GM12878 (cell line): ENCODE data around the gene SAMHD1. TPM values are rescaled to one million over a fixed set of nuclear protein-coding genes. Genes with fewer than 3 reads are reported as not detected.

Source experiments
- ATAC-seq: fragments of 200-7000 bp; cut with Tn5 transposase; 3 replicates; pipeline ENCODE4 v1.9.1; 2020; ENCODE audit warnings: mild to moderate bottlenecking, moderate library complexity
- BruUV-seq: library from RNA; stranded (reverse); fragments of 400-500 nt; replicated peaks from 2 replicates; lab custom pipeline; 2021; lab: Mats Ljungman, UMichigan
- CTCF ChIA-PET: fragments of 300-600 bp; sonication (Branson Sonifier 250); formaldehyde crosslinking; extraction: SDS; loops from one replicate; lab custom pipeline; 2021; ENCODE audit warnings: inconsistent platforms; lab: Yijun Ruan, JAX
- POLR2A ChIA-PET: fragments of 350-600 bp; formaldehyde crosslinking; extraction: SDS; loops from one replicate; lab custom pipeline; 2021; ENCODE audit warnings: inconsistent platforms; lab: Charles Lee
- RAD21 ChIA-PET: fragments of 300-600 bp; sonication (Branson Sonifier 250); formaldehyde crosslinking; loops from one replicate; lab custom pipeline; 2023; ENCODE audit warnings: antibody characterized with exemption; ENCODE audit not compliant: unreplicated experiment; lab: Charles Lee
- SMC1A ChIA-PET: fragments of 300-600 bp; sonication (Branson Sonifier 250); formaldehyde crosslinking; loops from one replicate; lab custom pipeline; 2023; ENCODE audit not compliant: unreplicated experiment, uncharacterized antibody; lab: Charles Lee
- DNase-seq: peaks from one replicate; pipeline ENCODE4 v3.0.0-alpha.2; 2011; ENCODE audit warnings: low read depth, low spot score
- FAIRE-seq: peaks from 3 replicates; lab custom pipeline; 2011; peaks lifted over from hg19 to GRCh38; lab: Jason Lieb, UNC
- H2AFZ ChIP-seq: 2 replicates; pipeline ENCODE4 v1.6.0; 2011; ENCODE audit warnings: low read depth, low read length, control low read depth; ENCODE audit not compliant: control insufficient read depth
- H3K27ac ChIP-seq: 2 replicates; pipeline ENCODE4 v1.5.1; 2011; ENCODE audit warnings: control low read depth; ENCODE audit not compliant: control insufficient read depth, insufficient read depth
- H3K27me3 ChIP-seq, 2 experiments: replicated peaks in 1 of 2; 2 replicates each; pipeline versions ENCODE4 v1.6.0 to v1.6.1; 2011; ENCODE audit warnings: low read length in 1 of 2; ENCODE audit not compliant: control insufficient read depth in 2 of 2, insufficient read depth in 2 of 2
- H3K36me3 ChIP-seq, 2 experiments: 2 replicates each; pipeline ENCODE4 v1.5.1; 2011; ENCODE audit warnings: low read length in 1 of 2; ENCODE audit not compliant: control insufficient read depth in 2 of 2, insufficient read depth in 2 of 2
- H3K4me1 ChIP-seq: 2 replicates; pipeline ENCODE4 v1.6.1; 2011; ENCODE audit warnings: mild to moderate bottlenecking, low read length, moderate library complexity, mixed read lengths; ENCODE audit not compliant: control insufficient read depth, insufficient read depth
- H3K4me2 ChIP-seq: 2 replicates; pipeline ENCODE4 v1.6.0; 2011; ENCODE audit warnings: control low read depth; ENCODE audit not compliant: control insufficient read depth, insufficient read depth
- H3K4me3 ChIP-seq: fragments of 200-600 bp; sonication (generic); 2 replicates; pipeline ENCODE4 v1.5.1; 2016
- H3K79me2 ChIP-seq: 2 replicates; pipeline ENCODE4 v1.6.0; 2011; ENCODE audit warnings: low read length; ENCODE audit not compliant: control insufficient read depth, insufficient read depth
- H3K9ac ChIP-seq: 2 replicates; pipeline ENCODE4 v1.8.0; 2011; ENCODE audit warnings: low read length, control low read depth, mixed read lengths; ENCODE audit not compliant: control insufficient read depth, insufficient read depth
- H3K9me3 ChIP-seq: replicated peaks from 3 replicates; pipeline ENCODE4 v1.5.1; 2011; ENCODE audit warnings: mild to moderate bottlenecking, low read length; ENCODE audit not compliant: control insufficient read depth, insufficient read depth
- H4K20me1 ChIP-seq: 2 replicates; pipeline ENCODE4 v1.6.0; 2011; ENCODE audit not compliant: control insufficient read depth, insufficient read depth
- CBX3 ChIP-seq: fragments of 200-600 bp; sonication (generic); IDR thresholded peaks from 2 replicates; pipeline ENCODE4 v1.6.1; 2016; ENCODE audit warnings: low read depth, borderline replicate concordance
- CREB1 ChIP-seq: IDR thresholded peaks from 2 replicates; pipeline ENCODE4 v1.6.1; 2012; ENCODE audit warnings: low read depth, mild to moderate bottlenecking, inconsistent platforms
- E2F8 ChIP-seq: fragments of 450-650 bp; IDR thresholded peaks from 2 replicates; pipeline ENCODE4 v1.6.1; 2018; ENCODE audit warnings: mild to moderate bottlenecking, low read depth, moderate library complexity; ENCODE audit not compliant: partially characterized antibody
- EED ChIP-seq: sonication (generic); IDR thresholded peaks from 2 replicates; pipeline ENCODE4 v1.6.1; 2016; ENCODE audit warnings: antibody characterized with exemption, low read depth
- MEF2A ChIP-seq: IDR thresholded peaks from 2 replicates; pipeline ENCODE4 v1.6.1; 2011; ENCODE audit warnings: low read depth, mild to moderate bottlenecking, low read length, moderate library complexity; ENCODE audit not compliant: insufficient read depth
- MXI1 ChIP-seq: fragments of 150-350 bp; IDR thresholded peaks from 2 replicates; pipeline ENCODE4 v1.6.1; 2011; ENCODE audit warnings: low read depth, mild to moderate bottlenecking, inconsistent platforms, low read length, improper control_type of control experiment
- PAX5 ChIP-seq: IDR thresholded peaks from 2 replicates; pipeline ENCODE4 v1.6.1; 2011; ENCODE audit warnings: low read depth, low read length, borderline replicate concordance
- RCOR1 ChIP-seq: conservative IDR thresholded peaks from 2 replicates; pipeline ENCODE4 v1.6.1; 2012; ENCODE audit warnings: low read depth, low read length, improper control_type of control experiment
- STAT1 ChIP-seq: fragments of 450-650 bp; conservative IDR thresholded peaks from 2 replicates; pipeline ENCODE4 v1.6.1; 2014; ENCODE audit warnings: antibody characterized with exemption, mild to moderate bottlenecking
- ZNF217 ChIP-seq: fragments of 450-650 bp; IDR thresholded peaks from 2 replicates; pipeline ENCODE4 v1.6.1; 2017; ENCODE audit warnings: antibody characterized with exemption, mild to moderate bottlenecking
- WGBS: methylation state at CpG from one replicate; pipeline ENCODE4 v1.1.6; 2016; ENCODE audit warnings: low lambda C conversion rate; ENCODE audit not compliant: insufficient replicate concordance, insufficient coverage; ENCODE audit errors: missing lambda C conversion rate; 5-methylcytosine and 5-hydroxymethylcytosine counted together
- in situ Hi-C: fragments of 300-500 bp; cut with MboI; formaldehyde crosslinking; loops from 9 replicates; pipeline ENCODE4 v1.14.3; 2018; ENCODE audit warnings: mixed read lengths
- intact Hi-C: fragments of 100-400 bp; cut with micrococcal nuclease; formaldehyde crosslinking; loops from one replicate; pipeline ENCODE4 v1.14.2; 2022; ENCODE audit not compliant: unreplicated experiment
- polyA plus RNA-seq, 11 experiments: library from polyadenylated mRNA; depleted of rRNA in 4 of 11; unstranded in 6 of 11; stranded (reverse) in 5 of 11; fragments of >200 nt; fragmentation: Nextera tagmentation in 4 of 11; fragmentation: Illumina TruSeq in 1 of 11; extraction: Ambion mirVana in 4 of 11; extraction: Trizol in 1 of 11; gene quantifications; 1 replicate in 1 of 11; 2 replicates in 10 of 11; pipeline versions ENCODE4 v1.2.1 to v1.2.3, GENCODE V29; 2011 to 2016; ENCODE audit warnings: inconsistent platforms in 2 of 11, missing spikeins in 2 of 11, low read depth in 1 of 11
- total RNA-seq, 4 experiments: library from RNA; depleted of rRNA in 3 of 4; stranded (reverse); fragments of >200 nt in 3 of 4; fragmentation: Illumina TruSeq in 1 of 4; extraction: Trizol in 1 of 4; gene quantifications; 2 replicates each; pipeline versions ENCODE4 v1.2.1 to v1.2.3, GENCODE V29; 2013 to 2021
- TF ChIP-seq, protein P1 (sequence below): fragments of 450-650 bp; IDR thresholded peaks from 2 replicates; pipeline ENCODE4 v1.6.1; 2017; ENCODE audit warnings: mild to moderate bottlenecking, low read depth, inconsistent platforms; ENCODE audit not compliant: poor library complexity, severe bottlenecking
- TF ChIP-seq, protein P2 (sequence below): fragments of 450-650 bp; IDR thresholded peaks from 2 replicates; pipeline ENCODE4 v1.6.1; 2018; ENCODE audit warnings: borderline replicate concordance, mild to moderate bottlenecking; ENCODE audit not compliant: partially characterized antibody

SAMHD1 gene
- total and polyA plus RNA-seq, 10 of the 15 experiments (the other 5 are each of a cell fraction or from before 2014, with no cell fraction given), result 20.5 to 47.9 (median 38.8) TPM

DNA sequence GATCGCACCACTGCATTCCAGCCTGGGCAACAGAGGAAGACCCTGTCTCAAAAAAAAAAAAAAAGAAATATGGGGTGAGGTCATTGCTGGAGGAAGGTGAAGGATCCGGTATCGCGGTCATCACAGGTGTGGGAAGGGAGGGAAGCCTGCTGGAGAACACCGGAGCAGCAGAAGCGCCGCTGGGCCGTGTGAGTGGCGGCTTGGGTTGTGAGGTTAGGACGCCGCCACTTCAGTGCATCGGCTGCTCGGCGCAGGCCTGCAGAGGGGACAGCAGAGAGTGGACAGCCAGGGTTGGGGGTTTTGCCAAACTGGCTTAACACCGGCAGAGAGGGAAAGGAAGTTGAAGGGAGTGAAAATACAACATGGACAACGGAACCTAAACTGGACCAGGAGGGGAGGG, 70.2 kb downstream of the SAMHD1 start:
- intact Hi-C loops, result no loop called here
- ChIA-PET POLR2A (interaction anchor here (0.8 to 3.9 kb wide), 6 partner anchors 9 to 45 kb away, joined by 4 to 41 read pairs (median 14); no protein-coding TSS in a partner anchor), CTCF (interaction anchor here (1.2 to 5.1 kb wide), 8 partner anchors 8 to 324 kb away, joined by 5 to 69 read pairs (median 20); partner anchors contain the start of gene TLDC2), SMC1A (interaction anchor here (0.7 to 3.8 kb wide), 8 partner anchors 9 to 275 kb away, joined by 3 to 52 read pairs (median 10); partner anchors contain the start of gene RAB5IF), RAD21 (interaction anchor here (1.2 to 3.9 kb wide), 10 partner anchors 10 to 286 kb away, joined by 3 to 73 read pairs (median 10); a partner anchor contains a TSS)
- H2AFZ ChIP-seq, result no peak overlapping the region
- H3K4me1 ChIP-seq, result peaks cover 4% of the 10 kb centered on the region; the same call in 1 of the 2 replicates
- BruUV-seq, result no TSS peak
- no peaks in the 10 kb centered on the region for H3K79me2 ChIP-seq
- no peak overlapping the region for H3K27ac ChIP-seq
- H3K4me3 ChIP-seq, result no peak overlapping the region
- no peaks in the 10 kb centered on the region for H3K9me3 ChIP-seq
- H3K9ac ChIP-seq, result no peak overlapping the region
- TF ChIP-seq ZNF217 (no peak), MEF2A (no peak), STAT1 (no peak), E2F8 (no peak), MXI1 (no peak), PAX5 (no peak), CBX3 (no peak), RCOR1 (no peak), EED (no peak), CREB1 (no peak)
- TF ChIP-seq, protein P1, sequence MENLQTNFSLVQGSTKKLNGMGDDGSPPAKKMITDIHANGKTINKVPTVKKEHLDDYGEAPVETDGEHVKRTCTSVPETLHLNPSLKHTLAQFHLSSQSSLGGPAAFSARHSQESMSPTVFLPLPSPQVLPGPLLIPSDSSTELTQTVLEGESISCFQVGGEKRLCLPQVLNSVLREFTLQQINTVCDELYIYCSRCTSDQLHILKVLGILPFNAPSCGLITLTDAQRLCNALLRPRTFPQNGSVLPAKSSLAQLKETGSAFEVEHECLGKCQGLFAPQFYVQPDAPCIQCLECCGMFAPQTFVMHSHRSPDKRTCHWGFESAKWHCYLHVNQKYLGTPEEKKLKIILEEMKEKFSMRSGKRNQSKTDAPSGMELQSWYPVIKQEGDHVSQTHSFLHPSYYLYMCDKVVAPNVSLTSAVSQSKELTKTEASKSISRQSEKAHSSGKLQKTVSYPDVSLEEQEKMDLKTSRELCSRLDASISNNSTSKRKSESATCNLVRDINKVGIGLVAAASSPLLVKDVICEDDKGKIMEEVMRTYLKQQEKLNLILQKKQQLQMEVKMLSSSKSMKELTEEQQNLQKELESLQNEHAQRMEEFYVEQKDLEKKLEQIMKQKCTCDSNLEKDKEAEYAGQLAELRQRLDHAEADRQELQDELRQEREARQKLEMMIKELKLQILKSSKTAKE, result no peak
- TF ChIP-seq, protein P2, sequence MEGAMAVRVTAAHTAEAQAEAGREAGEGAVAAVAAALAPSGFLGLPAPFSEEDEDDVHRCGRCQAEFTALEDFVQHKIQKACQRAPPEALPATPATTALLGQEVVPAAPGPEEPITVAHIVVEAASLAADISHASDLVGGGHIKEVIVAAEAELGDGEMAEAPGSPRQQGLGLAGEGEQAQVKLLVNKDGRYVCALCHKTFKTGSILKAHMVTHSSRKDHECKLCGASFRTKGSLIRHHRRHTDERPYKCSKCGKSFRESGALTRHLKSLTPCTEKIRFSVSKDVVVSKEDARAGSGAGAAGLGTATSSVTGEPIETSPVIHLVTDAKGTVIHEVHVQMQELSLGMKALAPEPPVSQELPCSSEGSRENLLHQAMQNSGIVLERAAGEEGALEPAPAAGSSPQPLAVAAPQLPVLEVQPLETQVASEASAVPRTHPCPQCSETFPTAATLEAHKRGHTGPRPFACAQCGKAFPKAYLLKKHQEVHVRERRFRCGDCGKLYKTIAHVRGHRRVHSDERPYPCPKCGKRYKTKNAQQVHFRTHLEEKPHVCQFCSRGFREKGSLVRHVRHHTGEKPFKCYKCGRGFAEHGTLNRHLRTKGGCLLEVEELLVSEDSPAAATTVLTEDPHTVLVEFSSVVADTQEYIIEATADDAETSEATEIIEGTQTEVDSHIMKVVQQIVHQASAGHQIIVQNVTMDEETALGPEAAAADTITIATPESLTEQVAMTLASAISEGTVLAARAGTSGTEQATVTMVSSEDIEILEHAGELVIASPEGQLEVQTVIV, result no peak
- DNase-seq (no peak), FAIRE-seq (no peak), ATAC-seq (no peak)
- H3K36me3 ChIP-seq, result no peaks in the 10 kb centered on the region
- H3K4me2 ChIP-seq, result no peak overlapping the region
- in situ Hi-C loops, result no loop called here
- H3K27me3 ChIP-seq, result no peaks in the 10 kb centered on the region; a peak in 1 of 4 replicates
- 91% methylated on average over 16 of the region's 16 CpGs for WGBS
- H4K20me1 ChIP-seq, result no peaks in the 10 kb centered on the region
